Astrocyte of the spinal cord (primary cell): ENCODE measurements around the gene SH3RF2.

Experiments
- DNase-seq: peaks from one replicate; pipeline ENCODE4 v3.0.0; 2011; ENCODE audit warnings: low read depth, low spot score
- H3K4me3 ChIP-seq: 2 replicates; pipeline ENCODE4 v1.5.1; 2011; ENCODE audit warnings: low read depth, mild to moderate bottlenecking, low read length, moderate library complexity
- in situ Hi-C: cut with HindIII; loops from 2 replicates; pipeline ENCODE4 v1.10.0; 2017; ENCODE audit warnings: low sequenced_read_pairs
- TF ChIP-seq, protein P1 (sequence below): IDR thresholded peaks from 2 replicates; pipeline ENCODE4 v1.5.1; 2012; ENCODE audit warnings: low read depth, mild to moderate bottlenecking, low read length, inconsistent platforms

SH3RF2 gene

DNA sequence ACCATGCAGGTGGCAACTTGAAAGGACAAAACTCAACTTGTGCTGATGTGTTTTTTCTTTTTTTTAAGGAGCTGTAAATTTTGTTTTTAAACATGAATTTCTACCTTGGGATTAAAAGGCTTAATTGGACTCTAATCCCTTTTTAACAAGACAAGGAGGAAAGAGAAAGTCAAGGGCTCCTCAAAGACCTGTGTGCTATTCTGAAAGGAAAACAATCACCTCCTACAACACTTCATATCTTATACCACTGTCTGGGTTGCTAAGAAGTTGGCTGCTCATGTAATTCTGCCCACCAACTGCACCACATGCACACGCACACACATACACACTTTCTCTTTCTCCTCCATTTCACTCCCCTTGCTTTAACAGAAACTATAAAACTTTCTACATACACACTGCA lies 78.6 kb downstream of the SH3RF2 start:
- no peak overlapping the region for H3K4me3 ChIP-seq
- no peak for DNase-seq
- TF ChIP-seq, protein P1, sequence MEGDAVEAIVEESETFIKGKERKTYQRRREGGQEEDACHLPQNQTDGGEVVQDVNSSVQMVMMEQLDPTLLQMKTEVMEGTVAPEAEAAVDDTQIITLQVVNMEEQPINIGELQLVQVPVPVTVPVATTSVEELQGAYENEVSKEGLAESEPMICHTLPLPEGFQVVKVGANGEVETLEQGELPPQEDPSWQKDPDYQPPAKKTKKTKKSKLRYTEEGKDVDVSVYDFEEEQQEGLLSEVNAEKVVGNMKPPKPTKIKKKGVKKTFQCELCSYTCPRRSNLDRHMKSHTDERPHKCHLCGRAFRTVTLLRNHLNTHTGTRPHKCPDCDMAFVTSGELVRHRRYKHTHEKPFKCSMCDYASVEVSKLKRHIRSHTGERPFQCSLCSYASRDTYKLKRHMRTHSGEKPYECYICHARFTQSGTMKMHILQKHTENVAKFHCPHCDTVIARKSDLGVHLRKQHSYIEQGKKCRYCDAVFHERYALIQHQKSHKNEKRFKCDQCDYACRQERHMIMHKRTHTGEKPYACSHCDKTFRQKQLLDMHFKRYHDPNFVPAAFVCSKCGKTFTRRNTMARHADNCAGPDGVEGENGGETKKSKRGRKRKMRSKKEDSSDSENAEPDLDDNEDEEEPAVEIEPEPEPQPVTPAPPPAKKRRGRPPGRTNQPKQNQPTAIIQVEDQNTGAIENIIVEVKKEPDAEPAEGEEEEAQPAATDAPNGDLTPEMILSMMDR, result no peak
- in situ Hi-C loops, result no loop called here

DNA sequence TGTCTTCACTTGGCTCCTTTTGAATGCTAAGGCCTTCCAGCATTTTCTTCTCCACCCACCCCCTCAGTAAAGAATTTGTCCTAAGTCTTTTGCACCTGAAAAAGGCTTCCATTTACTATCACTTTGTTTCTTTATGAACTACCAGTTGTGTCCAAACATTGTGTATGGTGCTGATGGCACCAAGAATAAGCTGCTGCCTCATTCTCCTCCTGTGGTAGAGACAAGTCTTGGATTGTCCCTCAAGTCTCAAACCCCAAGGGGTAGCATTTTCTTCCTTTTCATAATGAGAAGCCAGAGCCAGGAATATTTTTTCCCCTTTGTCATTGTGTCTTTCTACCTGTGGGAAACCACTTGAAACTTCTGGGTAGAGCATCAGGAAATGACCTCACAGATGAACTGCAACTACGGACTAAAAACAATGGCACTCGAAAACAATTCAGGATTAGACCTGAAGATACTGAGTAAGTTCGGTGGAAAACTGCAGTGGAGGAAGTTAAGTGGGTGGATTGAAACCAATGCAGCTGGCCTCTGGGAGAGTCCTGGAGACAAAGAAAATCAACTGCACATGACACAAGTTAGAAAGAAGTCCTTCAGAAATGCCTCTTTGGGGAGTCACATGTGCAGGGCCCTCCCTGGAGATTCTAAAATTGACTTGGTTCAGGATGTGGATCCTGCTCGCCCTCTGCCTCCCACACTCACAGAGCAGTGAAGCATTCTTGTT lies 80.5 kb downstream of the SH3RF2 start:
- H3K4me3 ChIP-seq, result no peak overlapping the region
- TF ChIP-seq, protein P1, result no peak
- in situ Hi-C loops, result no loop called here
- no peak for DNase-seq

GRCh38 chr5:146018514-146019375 lies 82.4 kb downstream of the SH3RF2 start:
- TF ChIP-seq, protein P1, result no peak
- peak; percentile 15 for DNase-seq
- in situ Hi-C loops, result no loop called here
- H3K4me3 ChIP-seq, result no peak overlapping the region

DNA sequence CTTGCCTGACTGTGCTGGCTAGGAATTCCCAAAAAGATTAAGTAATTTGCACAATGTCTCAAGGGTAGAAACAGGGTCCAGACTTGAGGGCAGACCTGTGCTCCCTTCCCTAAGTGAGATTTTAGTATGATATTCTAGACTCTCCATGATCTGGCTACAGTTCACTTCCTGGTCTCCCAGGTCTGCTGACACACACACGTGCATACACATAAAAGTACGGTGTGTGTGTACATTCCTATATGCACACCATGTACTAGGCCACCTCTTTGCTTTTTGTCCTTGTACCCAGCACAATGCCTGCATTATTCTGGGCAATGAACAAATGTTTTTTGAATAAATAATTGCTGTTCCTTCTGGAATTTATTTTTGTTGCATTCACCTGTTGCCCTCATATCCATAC lies 83.7 kb downstream of the SH3RF2 start:
- TF ChIP-seq, protein P1, result no peak
- in situ Hi-C loops, result no loop called here
- H3K4me3 ChIP-seq, result no peak overlapping the region
- DNase-seq, result no peak

- no peak for DNase-seq
- in situ Hi-C loops, result no loop called here
- no peak overlapping the region for H3K4me3 ChIP-seq
- TF ChIP-seq, protein P1, result no peak
These were observed 87.7 kb downstream of the SH3RF2 start for GRCh38 chr5:146024034-146024433.

- in situ Hi-C loops, result no loop called here
- no peak for DNase-seq
- TF ChIP-seq, protein P1, result no peak
- H3K4me3 ChIP-seq, result no peak overlapping the region
These were observed 88.8 kb downstream of the SH3RF2 start for GRCh38 chr5:146025114-146025680.
